Fibroblast of mammary gland (primary cell): Measurements from ENCODE around the gene HSP90AB1.

Experiments
- DNase-seq: peaks from one replicate; pipeline ENCODE4 v3.0.0-alpha.2; 2010; ENCODE audit warnings: low read depth
- H3K4me3 ChIP-seq: 2 replicates; pipeline ENCODE4 v1.5.1; 2011; ENCODE audit warnings: low read depth, mild to moderate bottlenecking, low read length, moderate library complexity; ENCODE audit not compliant: control insufficient read depth
- TF ChIP-seq, protein P1 (sequence below): conservative IDR thresholded peaks from 2 replicates; pipeline ENCODE4 v1.5.1; 2011; ENCODE audit warnings: low read depth, low read length, inconsistent platforms; ENCODE audit not compliant: control insufficient read depth, insufficient read depth

HSP90AB1 gene

DNA sequence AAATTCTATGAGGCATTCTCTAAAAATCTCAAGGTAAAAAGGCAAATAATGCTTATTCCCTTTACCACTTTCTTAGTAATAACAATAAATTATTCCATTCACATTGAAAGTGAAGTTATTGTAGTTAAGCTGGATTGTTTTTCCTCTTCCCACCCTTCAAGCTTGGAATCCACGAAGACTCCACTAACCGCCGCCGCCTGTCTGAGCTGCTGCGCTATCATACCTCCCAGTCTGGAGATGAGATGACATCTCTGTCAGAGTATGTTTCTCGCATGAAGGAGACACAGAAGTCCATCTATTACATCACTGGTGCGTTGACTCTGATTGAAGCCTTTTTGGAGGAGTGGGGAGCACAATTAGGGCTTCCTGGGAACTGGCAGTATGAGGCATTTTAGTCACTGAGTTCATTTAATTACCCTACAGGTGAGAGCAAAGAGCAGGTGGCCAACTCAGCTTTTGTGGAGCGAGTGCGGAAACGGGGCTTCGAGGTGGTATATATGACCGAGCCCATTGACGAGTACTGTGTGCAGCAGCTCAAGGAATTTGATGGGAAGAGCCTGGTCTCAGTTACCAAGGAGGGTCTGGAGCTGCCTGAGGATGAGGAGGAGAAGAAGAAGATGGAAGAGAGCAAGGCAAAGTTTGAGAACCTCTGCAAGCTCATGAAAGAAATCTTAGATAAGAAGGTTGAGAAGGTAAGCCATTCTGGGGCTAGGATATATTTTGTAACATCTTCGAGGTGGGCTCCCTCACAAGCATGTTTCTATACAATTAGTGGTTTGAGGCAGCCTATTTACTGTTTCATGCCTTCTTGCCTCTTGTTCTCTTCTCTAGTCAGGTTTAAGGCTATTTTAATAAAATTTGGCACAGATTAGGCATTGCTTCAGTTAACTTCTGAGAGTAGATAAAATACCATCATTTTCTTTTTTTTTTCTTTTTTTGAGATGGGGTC is 4.9 kb downstream of the HSP90AB1 start:
- no peak overlapping the region for H3K4me3 ChIP-seq
- TF ChIP-seq, protein P1, sequence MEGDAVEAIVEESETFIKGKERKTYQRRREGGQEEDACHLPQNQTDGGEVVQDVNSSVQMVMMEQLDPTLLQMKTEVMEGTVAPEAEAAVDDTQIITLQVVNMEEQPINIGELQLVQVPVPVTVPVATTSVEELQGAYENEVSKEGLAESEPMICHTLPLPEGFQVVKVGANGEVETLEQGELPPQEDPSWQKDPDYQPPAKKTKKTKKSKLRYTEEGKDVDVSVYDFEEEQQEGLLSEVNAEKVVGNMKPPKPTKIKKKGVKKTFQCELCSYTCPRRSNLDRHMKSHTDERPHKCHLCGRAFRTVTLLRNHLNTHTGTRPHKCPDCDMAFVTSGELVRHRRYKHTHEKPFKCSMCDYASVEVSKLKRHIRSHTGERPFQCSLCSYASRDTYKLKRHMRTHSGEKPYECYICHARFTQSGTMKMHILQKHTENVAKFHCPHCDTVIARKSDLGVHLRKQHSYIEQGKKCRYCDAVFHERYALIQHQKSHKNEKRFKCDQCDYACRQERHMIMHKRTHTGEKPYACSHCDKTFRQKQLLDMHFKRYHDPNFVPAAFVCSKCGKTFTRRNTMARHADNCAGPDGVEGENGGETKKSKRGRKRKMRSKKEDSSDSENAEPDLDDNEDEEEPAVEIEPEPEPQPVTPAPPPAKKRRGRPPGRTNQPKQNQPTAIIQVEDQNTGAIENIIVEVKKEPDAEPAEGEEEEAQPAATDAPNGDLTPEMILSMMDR = no peak
- no peak for DNase-seq

DNA sequence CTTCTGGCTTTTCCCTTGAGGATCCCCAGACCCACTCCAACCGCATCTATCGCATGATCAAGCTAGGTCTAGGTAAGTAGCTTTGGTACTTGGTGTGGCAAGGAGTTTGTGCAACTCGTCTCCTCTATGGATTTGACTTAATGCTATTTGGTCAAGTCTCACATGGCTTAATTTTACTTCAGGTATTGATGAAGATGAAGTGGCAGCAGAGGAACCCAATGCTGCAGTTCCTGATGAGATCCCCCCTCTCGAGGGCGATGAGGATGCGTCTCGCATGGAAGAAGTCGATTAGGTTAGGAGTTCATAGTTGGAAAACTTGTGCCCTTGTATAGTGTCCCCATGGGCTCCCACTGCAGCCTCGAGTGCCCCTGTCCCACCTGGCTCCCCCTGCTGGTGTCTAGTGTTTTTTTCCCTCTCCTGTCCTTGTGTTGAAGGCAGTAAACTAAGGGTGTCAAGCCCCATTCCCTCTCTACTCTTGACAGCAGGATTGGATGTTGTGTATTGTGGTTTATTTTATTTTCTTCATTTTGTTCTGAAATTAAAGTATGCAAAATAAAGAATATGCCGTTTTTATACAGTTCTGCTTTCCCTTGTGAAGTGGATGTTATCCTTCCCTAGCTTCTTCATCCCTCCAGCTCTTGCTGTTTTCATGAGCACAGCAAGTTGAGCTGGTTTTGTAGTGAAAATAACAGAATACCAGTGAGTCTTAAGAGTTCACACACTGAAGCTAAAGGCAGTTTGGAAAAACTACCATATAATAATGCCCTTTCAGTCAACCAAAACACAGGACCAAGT is 6.6 kb downstream of the HSP90AB1 start:
- no peak overlapping the region for H3K4me3 ChIP-seq
- peak; percentile 49 for DNase-seq
- TF ChIP-seq, protein P1 = peak; percentile 42

DNA sequence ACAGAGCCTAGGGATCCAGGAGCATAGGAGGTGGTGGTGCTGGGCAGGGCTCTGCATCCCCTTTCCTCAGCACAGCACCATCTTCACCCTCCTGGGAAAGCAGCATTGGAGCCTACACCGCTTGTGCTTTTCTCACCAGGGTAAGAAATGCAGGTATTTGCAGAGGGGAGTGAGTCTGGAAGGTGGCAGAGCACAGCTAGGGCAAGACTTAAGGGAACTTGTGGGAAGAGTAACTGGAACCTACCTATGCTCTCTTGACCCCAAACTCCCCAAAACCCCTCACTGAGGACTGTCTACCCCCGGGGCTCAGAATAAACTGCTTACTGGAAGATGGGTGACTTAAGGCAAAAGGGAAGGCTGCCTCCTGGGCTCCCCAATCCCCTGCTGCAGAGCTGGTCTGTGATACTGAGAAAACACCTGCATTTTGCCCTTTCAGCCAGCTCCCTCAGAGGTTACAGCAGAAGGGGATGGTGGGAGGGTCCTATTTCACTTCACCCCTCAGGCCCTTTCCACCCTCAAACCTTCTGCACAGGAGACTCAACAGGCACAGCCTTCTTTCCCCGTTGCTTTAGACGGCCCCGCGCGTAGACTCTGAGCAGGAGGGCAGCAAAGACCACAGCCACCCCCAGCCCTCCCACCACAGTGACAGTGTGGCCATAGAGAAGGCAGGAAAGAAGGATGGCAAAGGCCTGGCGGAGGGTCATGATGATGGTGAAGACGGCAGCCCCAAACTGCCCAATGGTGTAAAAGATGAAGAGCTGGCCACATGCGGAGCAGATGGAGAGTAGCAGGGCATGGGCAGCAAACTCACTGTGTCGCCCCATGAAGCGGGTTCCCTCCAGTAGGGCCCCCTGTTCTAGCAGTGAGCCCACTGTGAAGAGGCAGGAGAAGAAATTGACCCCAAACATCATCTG is 7.5 kb downstream of the HSP90AB1 start:
- TF ChIP-seq, protein P1 = no peak
- no peak for DNase-seq
- H3K4me3 ChIP-seq = no peak overlapping the region

DNA sequence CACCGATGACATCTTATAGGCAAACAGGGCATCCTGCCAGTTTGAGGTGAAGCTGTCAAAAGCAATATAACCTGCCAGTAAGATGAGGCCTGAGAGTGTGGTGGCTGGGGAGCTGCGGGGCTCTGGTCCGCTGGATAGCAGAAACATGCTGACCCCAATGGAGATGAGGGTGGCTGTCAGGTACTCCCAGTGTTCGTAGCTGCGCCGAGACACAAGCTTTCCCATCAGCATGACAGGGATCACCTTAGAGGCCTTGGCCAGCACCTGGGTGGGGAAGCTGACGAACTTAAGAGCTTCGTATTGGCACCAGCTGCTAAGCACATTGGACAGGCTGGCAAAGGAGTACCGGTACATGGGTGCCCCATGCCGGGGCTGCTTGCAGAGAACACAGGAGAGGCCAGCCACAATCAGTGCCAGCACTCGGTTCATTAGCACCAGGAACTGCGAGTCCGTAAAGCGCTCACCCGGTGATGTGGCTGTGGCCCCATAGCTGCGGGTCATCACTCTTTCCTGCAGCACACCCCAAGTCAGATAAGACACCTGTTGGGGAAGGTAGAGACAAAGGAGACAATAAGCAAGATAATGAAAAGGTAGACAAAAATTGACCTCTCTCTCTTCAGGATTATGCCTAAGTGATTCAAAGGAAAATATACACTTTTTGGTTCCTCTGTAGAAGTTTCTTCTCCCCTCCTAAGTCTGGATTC is 8.4 kb downstream of the HSP90AB1 start:
- TF ChIP-seq, protein P1 = no peak
- no peak overlapping the region for H3K4me3 ChIP-seq
- DNase-seq = no peak

DNA sequence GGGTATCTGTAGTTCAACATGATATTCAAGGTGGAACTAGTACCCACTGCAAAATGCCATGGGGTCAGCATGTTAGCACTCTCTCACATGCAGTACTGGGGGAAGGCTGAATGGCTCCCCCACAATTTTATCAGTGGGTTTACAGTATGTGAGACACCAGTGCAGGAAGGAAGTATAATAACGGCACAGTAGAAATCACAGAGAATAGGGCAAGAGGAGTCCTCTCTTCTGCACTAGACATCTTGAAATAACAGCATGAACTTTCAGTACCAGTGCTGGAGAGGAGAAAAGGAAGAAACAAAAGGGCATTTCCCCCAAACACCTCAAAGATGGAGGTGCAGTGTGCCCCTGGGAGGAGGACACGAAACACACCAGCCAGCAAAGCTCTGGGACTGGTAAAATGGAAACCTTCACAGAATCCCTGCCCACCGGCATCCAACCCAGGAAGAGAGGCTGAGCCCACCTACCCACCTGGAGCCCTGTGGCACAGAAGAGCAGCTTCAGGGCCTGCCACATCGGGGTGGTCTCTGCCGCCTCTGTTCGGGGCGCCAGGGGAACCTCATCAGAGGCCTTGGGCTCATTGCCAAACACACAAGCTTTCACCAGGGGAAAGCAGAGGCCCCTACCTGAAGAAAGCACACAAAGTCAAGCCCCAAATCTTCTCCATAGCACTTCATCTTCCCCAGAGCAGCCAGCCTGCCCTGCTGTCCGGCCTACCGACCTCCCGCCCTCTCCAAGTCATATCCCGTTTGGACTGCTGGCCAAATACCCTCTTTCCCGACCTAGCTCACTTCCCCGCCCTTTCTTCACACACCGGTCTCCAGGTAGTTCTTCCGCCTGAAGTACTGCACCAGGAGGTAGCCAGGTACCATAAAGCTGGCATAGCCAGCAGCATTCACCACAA is 9.2 kb downstream of the HSP90AB1 start:
- DNase-seq = no peak
- H3K4me3 ChIP-seq = peak overlapping the region; percentile 82
- TF ChIP-seq, protein P1 = no peak
